H1 (cell line): ENCODE results near the gene TMEM255B. TPM values are rescaled to one million over a fixed set of nuclear protein-coding genes. Genes with fewer than 3 reads are reported as not detected.

Experiments used
- CTCF ChIA-PET: fragments of 300-600 bp; sonication (Branson Sonifier 250); formaldehyde crosslinking; loops from one replicate; lab custom pipeline; 2021; ENCODE audit not compliant: partially characterized antibody; lab: Charles Lee
- POLR2A ChIA-PET: fragments of 300-600 bp; sonication (Branson Sonifier 250); formaldehyde crosslinking; loops from one replicate; lab custom pipeline; 2021; ENCODE audit warnings: inconsistent platforms; ENCODE audit not compliant: partially characterized antibody; lab: Charles Lee
- DNase-seq, 2 experiments: peaks; one replicate each; pipeline versions ENCODE4 v3.0.0 to v3.0.0-alpha.2; 2010 to 2022; ENCODE audit warnings: low spot score in 2 of 2, low read depth in 1 of 2, mixed read lengths in 1 of 2
- FAIRE-seq: peaks from 2 replicates; lab custom pipeline; 2011; peaks lifted over from hg19 to GRCh38; lab: Jason Lieb, UNC
- H2AFZ ChIP-seq: 2 replicates; pipeline ENCODE4 v1.8.1; 2012; ENCODE audit warnings: low read length, inconsistent platforms
- H2AK5ac ChIP-seq: 2 replicates; pipeline ENCODE4 v1.6.1; 2013; ENCODE audit warnings: low read depth, low read length
- H2BK120ac ChIP-seq: replicated peaks from 2 replicates; pipeline ENCODE3; 2013; ENCODE audit warnings: low read depth, low read length, inconsistent platforms
- H2BK12ac ChIP-seq: 2 replicates; pipeline ENCODE4 v1.6.1; 2013; ENCODE audit warnings: low read depth, low read length
- H2BK15ac ChIP-seq: 2 replicates; pipeline ENCODE4 v1.6.1; 2013; ENCODE audit warnings: low read length
- H2BK20ac ChIP-seq: 2 replicates; pipeline ENCODE4 v1.6.1; 2013; ENCODE audit warnings: low read length
- H2BK5ac ChIP-seq: 2 replicates; pipeline ENCODE4 v1.6.1; 2013; ENCODE audit warnings: low read depth, low read length
- H3K14ac ChIP-seq: 2 replicates; pipeline ENCODE4 v1.6.1; 2013; ENCODE audit warnings: inconsistent platforms; ENCODE audit not compliant: insufficient read length
- H3K18ac ChIP-seq: 2 replicates; pipeline ENCODE4 v1.6.1; 2013; ENCODE audit warnings: low read length; ENCODE audit errors: extremely low read depth
- H3K23ac ChIP-seq: 2 replicates; pipeline ENCODE4 v1.6.1; 2013; ENCODE audit warnings: inconsistent platforms; ENCODE audit not compliant: insufficient read length
- H3K23me2 ChIP-seq: 2 replicates; pipeline ENCODE4 v1.6.1; 2013; ENCODE audit warnings: low read depth, low read length
- H3K27ac ChIP-seq: 2 replicates; pipeline ENCODE4 v1.6.1; 2011; ENCODE audit warnings: low read depth, low read length, inconsistent platforms
- H3K27me3 ChIP-seq, 4 experiments: replicated peaks in 1 of 4; 1 replicate in 1 of 4; 2 replicates in 3 of 4; pipeline versions ENCODE4 v1.6.1 to v1.8.1; 2011 to 2013; ENCODE audit warnings: low read length in 3 of 4, mild to moderate bottlenecking in 3 of 4, inconsistent platforms in 2 of 4, mixed read lengths in 2 of 4, moderate library complexity in 1 of 4; ENCODE audit not compliant: control insufficient read depth in 3 of 4, insufficient read depth in 3 of 4; ENCODE audit errors: extremely low read depth in 1 of 4
- H3K36me3 ChIP-seq, 4 experiments: 2 replicates each; pipeline versions ENCODE4 v1.6.1 to v1.8.1; 2011 to 2013; ENCODE audit warnings: mild to moderate bottlenecking in 4 of 4, low read length in 3 of 4, moderate library complexity in 2 of 4, control low read depth in 1 of 4, inconsistent platforms in 1 of 4; ENCODE audit not compliant: insufficient read depth in 4 of 4, control insufficient read depth in 2 of 4
- H3K4ac ChIP-seq: replicated peaks from 2 replicates; pipeline ENCODE3; 2013; ENCODE audit warnings: low read length, low read depth, mixed read lengths, inconsistent platforms; ENCODE audit not compliant: insufficient read length
- H3K4me1 ChIP-seq, 4 experiments: replicated peaks in 1 of 4; 1 replicate in 1 of 4; 2 replicates in 3 of 4; pipeline versions ENCODE4 v1.6.1 to v1.8.1; 2011 to 2013; ENCODE audit warnings: low read length in 3 of 4, inconsistent platforms in 2 of 4, mixed read lengths in 1 of 4; ENCODE audit not compliant: insufficient read depth in 4 of 4, control insufficient read depth in 3 of 4
- H3K4me2 ChIP-seq, 2 experiments: 2 replicates each; pipeline versions ENCODE4 v1.6.1 to v1.8.1; 2011 to 2013; ENCODE audit warnings: low read depth in 2 of 2, low read length in 2 of 2, control low read depth in 1 of 2, inconsistent platforms in 1 of 2, mild to moderate bottlenecking in 1 of 2; ENCODE audit not compliant: insufficient read depth in 1 of 2
- H3K4me3 ChIP-seq, 4 experiments: fragments of 200-600, 300-600 bp in 1 of 4; sonication (generic), shearing (Covaris generic), sonication (Bioruptor Twin) in 1 of 4; 2 replicates each; pipeline versions ENCODE4 v1.5.1 to v1.8.1; 2011 to 2016; ENCODE audit warnings: low read length in 4 of 4, low read depth in 3 of 4, control low read depth in 2 of 4, inconsistent platforms in 2 of 4, mild to moderate bottlenecking in 2 of 4, mixed read lengths in 1 of 4, moderate library complexity in 1 of 4; ENCODE audit not compliant: insufficient read depth in 2 of 4; ENCODE audit errors: extremely low read depth in 1 of 4
- H3K56ac ChIP-seq: replicated peaks from 2 replicates; pipeline ENCODE3; 2013; ENCODE audit warnings: low read depth, mild to moderate bottlenecking, mixed read lengths, low read length, inconsistent platforms; ENCODE audit not compliant: insufficient read length
- H3K79me1 ChIP-seq: 2 replicates; pipeline ENCODE4 v1.6.1; 2013; ENCODE audit warnings: low read depth, low read length, control low read depth
- H3K79me2 ChIP-seq, 2 experiments: 2 replicates each; pipeline versions ENCODE4 v1.6.1 to v1.8.1; 2012 to 2013; ENCODE audit warnings: low read length in 2 of 2, mild to moderate bottlenecking in 2 of 2, inconsistent platforms in 1 of 2; ENCODE audit not compliant: insufficient read depth in 2 of 2, control insufficient read depth in 1 of 2
- H3K9ac ChIP-seq, 4 experiments: replicated peaks in 1 of 4; 1 replicate in 1 of 4; 2 replicates in 3 of 4; pipeline versions ENCODE4 v1.6.1 to v1.8.1; 2011 to 2013; ENCODE audit warnings: low read depth in 3 of 4, low read length in 3 of 4, control low read depth in 2 of 4, mild to moderate bottlenecking in 2 of 4, moderate library complexity in 2 of 4, inconsistent platforms in 1 of 4; ENCODE audit errors: extremely low read depth in 1 of 4
- H3K9me3 ChIP-seq, 2 experiments: 2 replicates each; pipeline versions ENCODE4 v1.6.1 to v1.8.1; 2012 to 2013; ENCODE audit warnings: mild to moderate bottlenecking in 2 of 2, moderate library complexity in 2 of 2, control low read depth in 1 of 2, inconsistent platforms in 1 of 2, low read depth in 1 of 2, low read length in 1 of 2, mixed read lengths in 1 of 2; ENCODE audit not compliant: insufficient read depth in 2 of 2
- H4K20me1 ChIP-seq, 2 experiments: replicated peaks in 1 of 2; 2 replicates each; pipeline versions ENCODE3 to v1.8.1; 2011 to 2013; ENCODE audit warnings: inconsistent platforms in 2 of 2, low read length in 2 of 2, mild to moderate bottlenecking in 1 of 2; ENCODE audit not compliant: insufficient read depth in 2 of 2, control insufficient read depth in 1 of 2
- H4K5ac ChIP-seq: 2 replicates; pipeline ENCODE4 v1.6.1; 2013; ENCODE audit warnings: low read length, low read depth, mixed read lengths, inconsistent platforms; ENCODE audit not compliant: insufficient read length
- H4K8ac ChIP-seq: 2 replicates; pipeline ENCODE4 v1.8.0; 2013; ENCODE audit warnings: mild to moderate bottlenecking, moderate library complexity, low read length, inconsistent platforms; ENCODE audit not compliant: insufficient read depth; ENCODE audit errors: extremely low read depth
- H4K91ac ChIP-seq: replicated peaks from 2 replicates; pipeline ENCODE3; 2013; ENCODE audit warnings: low read length, mixed read lengths, inconsistent platforms; ENCODE audit not compliant: insufficient read length
- ASH2L ChIP-seq: fragments of 200-600, 300-600 bp; sonication (generic); IDR thresholded peaks from one replicate; pipeline ENCODE4 v1.7.1; 2017; ENCODE audit warnings: low read length
- CREB1 ChIP-seq: IDR thresholded peaks from 2 replicates; pipeline ENCODE4 v1.6.1; 2012; ENCODE audit warnings: inconsistent platforms
- CTBP2 ChIP-seq: IDR thresholded peaks from 2 replicates; pipeline ENCODE4 v1.7.0; 2011; ENCODE audit warnings: borderline replicate concordance, mild to moderate bottlenecking, moderate library complexity, mixed read lengths, low read length; ENCODE audit not compliant: insufficient read depth, insufficient read length
- KDM5A ChIP-seq: fragments of 200-600 bp; IDR thresholded peaks from 2 replicates; pipeline ENCODE4 v1.7.1; 2012; ENCODE audit warnings: mild to moderate bottlenecking, low read length, inconsistent platforms, mixed read lengths
- NANOG ChIP-seq: IDR thresholded peaks from 2 replicates; pipeline ENCODE4 v1.6.1; 2011; ENCODE audit warnings: low read length, low read depth, mild to moderate bottlenecking, inconsistent platforms; ENCODE audit not compliant: insufficient read depth, poor library complexity, severe bottlenecking
- TAF7 ChIP-seq: optimal IDR thresholded peaks from 2 replicates; pipeline ENCODE3; 2011; ENCODE audit warnings: low read depth, mild to moderate bottlenecking, inconsistent platforms, low read length, moderate library complexity, borderline replicate concordance
- WGBS, 2 experiments: shearing (Covaris generic) in 1 of 2; methylation state at CpG; one replicate each; pipeline versions ENCODE4 v1.1.6 to v1.1.7; 2013 to 2015; ENCODE audit warnings: low lambda C conversion rate in 2 of 2, mixed read lengths in 2 of 2, inconsistent platforms in 1 of 2, low coverage in 1 of 2, missing lambda C conversion rate in 1 of 2; ENCODE audit not compliant: insufficient replicate concordance in 2 of 2, insufficient coverage in 1 of 2, insufficient read length in 1 of 2; ENCODE audit errors: extremely low coverage in 1 of 2, missing lambda C conversion rate in 1 of 2; 5-methylcytosine and 5-hydroxymethylcytosine counted together
- polyA plus RNA-seq, 7 experiments: library from polyadenylated mRNA; depleted of rRNA in 3 of 7; stranded (reverse) in 5 of 7; unstranded in 2 of 7; fragments of >200 nt in 5 of 7; fragments of 200-250 nt in 2 of 7; gene quantifications; 1 replicate in 5 of 7; 2 replicates in 1 of 7; 4 replicates in 1 of 7; pipeline versions ENCODE4 v1.2.1 to v1.2.3, GENCODE V29; 2011 to 2013; ENCODE audit warnings: missing spikeins in 2 of 7, mixed read lengths in 2 of 7
- total RNA-seq: library from RNA; stranded (reverse); fragmentation: NEBNext Ultra II Directional; extraction: Animal tissue kit (Norgen Biotek cat#: 25700); gene quantifications from 2 replicates; pipeline ENCODE4 v1.2.1, GENCODE V29; 2021
- TF ChIP-seq, protein P1 (sequence below), 3 experiments: IDR thresholded peaks; 1 replicate in 2 of 3; 2 replicates in 1 of 3; pipeline versions ENCODE4 v1.5.1 to v1.6.1; 2011; ENCODE audit warnings: low read length in 3 of 3, mild to moderate bottlenecking in 3 of 3, inconsistent platforms in 2 of 3, low read depth in 1 of 3, moderate library complexity in 1 of 3; ENCODE audit not compliant: insufficient read depth in 1 of 3; ENCODE audit errors: control extremely low read depth in 1 of 3

The TMEM255B gene
- total and polyA plus RNA-seq, 2 of the 8 experiments (the other 6 are each of a cell fraction or from before 2014, with no cell fraction given) = 3.4 to 4.4 TPM

DNA sequence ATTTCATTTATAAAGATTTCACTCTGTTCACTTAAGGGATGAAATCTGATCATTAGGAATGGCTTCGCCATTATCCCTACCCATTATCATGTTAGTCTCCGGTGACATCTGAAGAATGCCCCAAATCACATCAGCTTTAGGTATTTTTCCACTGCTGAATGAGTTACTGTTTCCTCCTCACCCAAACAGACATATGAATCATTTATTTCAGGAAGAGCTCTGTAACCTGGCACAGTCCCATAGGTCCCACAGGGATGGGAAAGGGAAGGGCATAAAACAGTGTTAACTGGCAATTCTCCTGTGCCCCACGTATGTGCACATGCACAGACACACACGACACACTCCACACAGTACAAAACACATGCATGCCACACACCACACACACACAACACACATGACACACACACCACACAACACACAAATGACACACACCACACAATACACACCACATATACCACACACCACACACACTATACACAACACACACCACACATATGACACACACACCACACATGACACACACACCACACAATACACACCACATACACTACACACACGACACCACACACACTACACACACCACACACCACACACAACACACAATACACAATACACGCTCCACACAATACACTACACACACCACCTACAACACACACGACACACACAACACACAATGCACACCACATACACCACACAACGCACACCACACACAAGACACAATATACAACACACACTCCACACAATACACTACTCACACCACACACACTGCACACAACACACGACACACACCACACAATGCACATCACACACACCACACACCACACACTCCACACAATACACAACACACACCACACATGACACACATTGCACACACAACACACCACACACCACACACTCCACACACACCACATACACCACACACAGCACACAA lies 15.4 kb downstream of the TMEM255B start:
- peak overlapping the region; percentile 12 for H3K4ac ChIP-seq
- H3K27ac ChIP-seq = no peak overlapping the region
- H3K9ac ChIP-seq = no peak overlapping the region; a peak in 1 of 7 replicates
- no peaks in the 10 kb centered on the region; a peak in 1 of 8 replicates for H3K36me3 ChIP-seq
- peaks cover 0 to 5% (median 0%) of the 10 kb centered on the region in 4 experiments; a peak in 1 of 7 replicates for H3K27me3 ChIP-seq
- POLR2A ChIA-PET = interaction anchor here (0.6 kb wide), 2 partner anchors 474 to 612 kb away, joined by 3 to 5 read pairs; no protein-coding TSS in a partner anchor
- H2BK12ac ChIP-seq = peak overlapping the region; percentile 42; the same call in 1 of the 2 replicates
- H3K4me1 ChIP-seq = no peaks in the 10 kb centered on the region; a peak in 1 of 7 replicates
- H3K18ac ChIP-seq = no peak overlapping the region
- H3K56ac ChIP-seq = peak overlapping the region; percentile 100
- no peak overlapping the region for H3K4me3 ChIP-seq
- peaks cover 6% of the 10 kb centered on the region for H3K79me1 ChIP-seq
- peak overlapping the region; percentile 4; the same call in 1 of the 2 replicates for H2AK5ac ChIP-seq
- H3K9me3 ChIP-seq = no peaks in the 10 kb centered on the region
- H4K5ac ChIP-seq = no peak overlapping the region
- peaks cover 0 to 10% of the 10 kb centered on the region in 2 experiments for H4K20me1 ChIP-seq
- H3K23ac ChIP-seq = no peak overlapping the region
- H2AFZ ChIP-seq = no peak overlapping the region
- WGBS, 2 experiments = 85 to 100% methylated on average over 1 to 9 of the region's 9 CpGs
- FAIRE-seq (peak; percentile 48), DNase-seq (no peak)
- 0 out of 2 replicates have a peak overlapping the region, but pooled peaks have one; percentile 62 for H2BK15ac ChIP-seq
- H4K8ac ChIP-seq = no peak overlapping the region
- CTCF ChIA-PET = interaction anchor here (0.6 to 0.8 kb wide), 2 partner anchors 33 to 71 kb away, joined by 3 to 4 read pairs; no protein-coding TSS in a partner anchor
- H3K4me2 ChIP-seq = no peak overlapping the region
- H2BK120ac ChIP-seq = no peak overlapping the region
- H3K14ac ChIP-seq = peak overlapping the region; percentile 8
- H4K91ac ChIP-seq = peak overlapping the region; percentile 34
- peaks cover 0 to 5% of the 10 kb centered on the region in 2 experiments; a peak in 1 of 4 replicates for H3K79me2 ChIP-seq
- 0 out of 2 replicates have a peak overlapping the region, but pooled peaks have one; percentile 37 for H2BK5ac ChIP-seq
- peaks cover 9% of the 10 kb centered on the region; the same call in 1 of the 2 replicates for H3K23me2 ChIP-seq
- H2BK20ac ChIP-seq = 0 out of 2 replicates have a peak overlapping the region, but pooled peaks have one; percentile 8
- TF ChIP-seq ASH2L (no peak), NANOG (no peak), CREB1 (no peak), CTBP2 (no peak), TAF7 (no peak), KDM5A (no peak)
- TF ChIP-seq, protein P1, sequence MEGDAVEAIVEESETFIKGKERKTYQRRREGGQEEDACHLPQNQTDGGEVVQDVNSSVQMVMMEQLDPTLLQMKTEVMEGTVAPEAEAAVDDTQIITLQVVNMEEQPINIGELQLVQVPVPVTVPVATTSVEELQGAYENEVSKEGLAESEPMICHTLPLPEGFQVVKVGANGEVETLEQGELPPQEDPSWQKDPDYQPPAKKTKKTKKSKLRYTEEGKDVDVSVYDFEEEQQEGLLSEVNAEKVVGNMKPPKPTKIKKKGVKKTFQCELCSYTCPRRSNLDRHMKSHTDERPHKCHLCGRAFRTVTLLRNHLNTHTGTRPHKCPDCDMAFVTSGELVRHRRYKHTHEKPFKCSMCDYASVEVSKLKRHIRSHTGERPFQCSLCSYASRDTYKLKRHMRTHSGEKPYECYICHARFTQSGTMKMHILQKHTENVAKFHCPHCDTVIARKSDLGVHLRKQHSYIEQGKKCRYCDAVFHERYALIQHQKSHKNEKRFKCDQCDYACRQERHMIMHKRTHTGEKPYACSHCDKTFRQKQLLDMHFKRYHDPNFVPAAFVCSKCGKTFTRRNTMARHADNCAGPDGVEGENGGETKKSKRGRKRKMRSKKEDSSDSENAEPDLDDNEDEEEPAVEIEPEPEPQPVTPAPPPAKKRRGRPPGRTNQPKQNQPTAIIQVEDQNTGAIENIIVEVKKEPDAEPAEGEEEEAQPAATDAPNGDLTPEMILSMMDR (IDR thresholded peaks at IDR 0.05; ENCODE audit: control extremely low read depth in 1 of 3, insufficient read depth in 1 of 3, low read depth in 1 of 3, low read length in 3 of 3) = no peak
